HG02943 (cell line): ENCODE data around the gene C1QBP.
A peak's percentile ranks its signal among the peaks of the same experiment; 100 is the strongest.

ENCODE experiments used
- ATAC-seq: cut with Tn5 transposase; IDR thresholded peaks from one replicate; pipeline ENCODE4 v1.9.1; 2021; ENCODE audit warnings: mild to moderate bottlenecking, low read depth, moderate library complexity; ENCODE audit not compliant: unreplicated experiment

C1QBP gene, protein sequence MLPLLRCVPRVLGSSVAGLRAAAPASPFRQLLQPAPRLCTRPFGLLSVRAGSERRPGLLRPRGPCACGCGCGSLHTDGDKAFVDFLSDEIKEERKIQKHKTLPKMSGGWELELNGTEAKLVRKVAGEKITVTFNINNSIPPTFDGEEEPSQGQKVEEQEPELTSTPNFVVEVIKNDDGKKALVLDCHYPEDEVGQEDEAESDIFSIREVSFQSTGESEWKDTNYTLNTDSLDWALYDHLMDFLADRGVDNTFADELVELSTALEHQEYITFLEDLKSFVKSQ

GRCh38 chr17:5438716-5439445 lies at the start of gene C1QBP:
TSS of gene C1QBP (minus strand) at chr17:5439155. CDS start at chr17:5439073, 82 bp downstream.
- ATAC-seq: peak; percentile 68

DNA sequence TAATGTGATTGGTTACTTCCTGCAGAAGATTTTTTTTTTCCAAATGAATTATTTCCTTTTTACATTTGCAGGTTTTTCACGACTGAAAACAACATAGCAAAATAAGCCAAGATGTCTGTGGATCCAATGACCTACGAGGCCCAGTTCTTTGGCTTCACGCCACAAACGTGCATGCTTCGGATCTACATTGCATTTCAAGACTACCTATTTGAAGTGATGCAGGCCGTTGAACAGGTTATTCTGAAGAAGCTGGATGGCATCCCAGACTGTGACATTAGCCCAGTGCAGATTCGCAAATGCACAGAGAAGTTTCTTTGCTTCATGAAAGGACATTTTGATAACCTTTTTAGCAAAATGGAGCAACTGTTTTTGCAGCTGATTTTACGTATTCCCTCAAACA lies 49.8 kb upstream of the C1QBP start:
- no peak for ATAC-seq

DNA sequence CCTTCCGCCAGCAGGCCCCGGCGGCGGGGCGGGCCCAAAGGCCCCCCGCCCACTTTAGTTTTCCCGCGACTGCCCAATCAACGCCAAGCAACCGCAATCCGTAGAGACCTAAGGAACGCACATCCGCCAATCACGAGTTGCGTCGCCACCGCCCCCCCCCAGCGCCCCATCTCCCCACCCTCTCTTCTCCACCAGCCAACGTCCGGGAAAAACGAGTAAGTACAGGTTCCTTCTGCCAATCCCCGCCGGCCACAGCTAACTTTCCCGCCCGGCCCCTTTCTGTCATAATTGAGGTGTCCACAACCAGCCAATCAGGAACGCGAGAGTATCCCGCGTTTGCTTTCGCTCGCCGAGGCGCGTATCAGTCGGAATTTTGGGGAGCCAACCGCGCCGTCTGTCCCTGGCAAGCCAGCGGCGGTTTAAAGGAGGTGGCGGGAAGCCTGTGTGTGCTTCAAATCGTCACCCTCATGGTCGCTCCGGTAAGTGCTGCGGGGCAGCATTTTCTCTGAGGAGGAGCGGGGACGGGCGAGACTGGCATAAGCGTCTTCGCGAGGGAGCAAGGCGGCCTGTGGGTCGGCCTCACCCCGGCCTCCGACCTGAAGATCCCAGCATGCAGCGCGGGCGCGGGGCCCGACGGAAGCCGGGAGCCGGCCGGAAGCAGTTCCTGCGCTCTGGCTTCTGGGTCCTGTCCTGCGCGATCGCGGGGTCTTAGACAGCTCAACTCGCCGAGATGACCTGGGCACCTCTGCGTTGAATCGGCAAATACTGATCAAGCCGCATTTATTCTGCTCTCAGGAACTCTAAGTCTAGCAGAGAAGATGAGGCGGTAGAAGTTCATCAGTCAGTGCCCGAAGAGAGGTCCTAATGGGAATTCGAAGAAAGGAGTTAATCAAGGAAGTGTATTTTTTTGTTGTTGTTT lies 47.5 kb upstream of the C1QBP start, which contains the start of gene MIS12:
MIS12 (plus strand) TSS at position 361 of the 919 bp plus-strand sequence. CDS start 2,297 bp downstream, outside the sequence.
- peak; percentile 88 for ATAC-seq

- ATAC-seq: no peak
Observed at GRCh38 chr17:5485270-5486205, 46.6 kb upstream of the C1QBP start, which contains the start of gene DERL2. TSS of gene DERL2 (minus strand) at chr17:5486178. CDS start at chr17:5486161, 17 bp downstream.

GRCh38 chr17:5481451-5481850 lies 42.5 kb upstream of the C1QBP start:
- ATAC-seq: no peak

- no peak for ATAC-seq
Observed at GRCh38 chr17:5480962-5481361, 42.0 kb upstream of the C1QBP start.

- ATAC-seq: no peak
Observed at GRCh38 chr17:5478992-5479391, 40.0 kb upstream of the C1QBP start.

DNA sequence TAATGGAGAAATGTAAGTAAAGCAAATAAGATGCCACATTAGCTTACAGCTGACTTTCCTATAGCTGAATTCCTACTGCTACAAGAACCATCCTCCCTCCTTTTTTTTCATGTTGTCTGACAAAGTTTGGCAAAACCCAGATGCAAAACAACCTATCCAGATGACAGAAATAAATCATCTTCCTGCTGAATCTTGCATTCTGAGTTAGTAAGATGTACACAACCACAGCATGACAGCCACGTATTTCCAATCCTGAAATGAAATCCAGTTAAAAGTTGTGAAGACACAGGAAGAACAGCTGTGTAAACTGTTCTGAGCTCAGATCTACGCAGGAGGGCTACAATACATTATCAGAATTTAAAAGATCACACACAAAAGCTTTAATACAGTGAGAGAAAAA lies 35.0 kb upstream of the C1QBP start:
- no peak for ATAC-seq

GRCh38 chr17:5472511-5472910 lies 33.6 kb upstream of the C1QBP start:
- ATAC-seq: no peak

- no peak for ATAC-seq
Observed at GRCh38 chr17:5468075-5468473, 29.1 kb upstream of the C1QBP start.

GRCh38 chr17:5467416-5467815 lies 28.5 kb upstream of the C1QBP start:
- no peak for ATAC-seq

- ATAC-seq: no peak
Observed at GRCh38 chr17:5466295-5466694, 27.3 kb upstream of the C1QBP start.

DNA sequence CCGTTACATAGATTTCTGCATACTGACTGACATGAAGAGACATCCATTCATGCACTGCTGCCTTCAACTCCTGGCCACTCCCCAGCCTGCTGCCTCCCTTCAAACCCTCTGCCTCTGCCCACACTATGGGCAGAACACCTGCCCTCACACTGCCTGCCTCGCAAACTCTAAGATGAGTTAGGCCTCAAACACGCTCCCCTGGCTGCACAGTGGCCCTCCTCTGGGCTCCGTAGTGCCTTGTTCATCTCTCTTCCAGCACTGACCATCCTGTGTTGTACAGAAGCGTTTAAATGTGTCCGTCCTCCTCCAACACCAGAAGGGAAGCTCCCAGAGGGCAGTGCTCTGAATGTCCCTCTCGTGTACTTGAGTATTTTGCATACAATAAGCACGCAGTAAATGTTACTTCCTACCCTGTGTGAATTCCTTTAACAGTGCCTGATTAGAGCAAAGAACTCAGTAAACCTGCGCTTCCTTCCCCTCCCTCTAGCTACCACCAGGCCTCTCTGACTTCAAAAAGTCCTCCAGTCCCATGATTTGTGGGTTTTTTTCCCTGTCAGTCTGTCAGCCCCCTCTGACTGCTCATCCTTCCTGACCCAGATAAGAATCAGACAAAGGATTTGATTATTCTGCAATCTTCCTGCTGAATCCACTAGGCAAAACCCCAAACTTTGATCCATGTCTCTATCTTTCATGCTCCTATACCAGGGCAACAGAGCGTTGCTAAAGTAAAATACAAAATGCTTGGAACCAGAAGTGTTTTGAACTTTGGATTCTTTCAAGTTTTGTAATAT lies 26.0 kb upstream of the C1QBP start:
- no peak for ATAC-seq

- no peak for ATAC-seq
Observed at GRCh38 chr17:5446786-5447185, 7.8 kb upstream of the C1QBP start.

DNA sequence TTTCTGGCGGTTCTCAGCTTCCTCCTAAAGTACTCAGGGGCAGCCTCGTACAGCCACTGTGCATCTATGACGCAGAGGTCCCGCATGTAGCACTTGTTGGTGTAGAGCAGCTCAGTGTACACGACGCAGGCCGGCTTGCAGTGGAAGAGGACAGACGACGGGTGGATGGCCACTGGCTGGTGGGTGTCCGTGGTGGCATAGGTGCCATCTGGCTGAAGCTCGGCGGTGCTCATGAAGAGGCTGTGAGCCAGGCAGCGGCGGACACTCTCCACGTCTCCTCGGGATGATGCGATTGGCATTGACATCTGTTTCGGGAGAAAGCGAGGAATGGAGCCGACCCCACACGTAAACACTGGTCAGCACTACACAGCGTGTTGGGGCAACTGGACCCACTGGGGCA lies 5.3 kb upstream of the C1QBP start:
- ATAC-seq: no peak

- no peak for ATAC-seq
Observed at GRCh38 chr17:5443728-5444127, 4.8 kb upstream of the C1QBP start.

GRCh38 chr17:5439446-5439764 lies 450 bp upstream of the C1QBP start:
- ATAC-seq: peak; percentile 17

DNA sequence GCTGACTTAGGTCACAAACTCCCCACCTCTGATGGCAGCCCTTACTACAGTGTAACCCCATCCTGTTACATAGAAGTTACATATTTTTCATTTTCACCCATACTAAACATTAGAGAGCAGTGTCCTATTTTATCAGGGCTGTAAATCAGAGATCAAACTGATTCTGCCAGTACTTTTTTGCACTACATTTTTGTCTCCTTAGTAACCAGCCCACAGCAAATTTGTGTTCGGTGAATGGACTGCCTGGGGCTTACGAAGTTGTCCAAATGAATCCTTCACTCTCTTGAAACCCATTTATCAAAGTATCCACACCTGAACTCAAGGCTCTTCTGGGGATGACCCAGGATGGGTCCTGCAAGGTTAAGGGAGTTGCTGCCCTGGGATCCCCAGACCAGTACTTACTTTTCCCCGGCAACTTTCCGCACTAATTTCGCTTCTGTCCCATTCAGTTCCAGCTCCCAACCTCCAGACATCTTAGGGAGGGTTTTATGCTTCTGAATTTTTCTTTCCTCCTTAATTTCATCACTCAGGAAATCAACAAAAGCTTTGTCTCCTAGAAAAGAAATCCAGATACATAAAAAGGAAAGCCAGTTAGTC lies 1.1 kb downstream of the C1QBP start:
- no peak for ATAC-seq
